Measurements from ENCODE around the gene GPER1.

The GPER1 gene

DNA sequence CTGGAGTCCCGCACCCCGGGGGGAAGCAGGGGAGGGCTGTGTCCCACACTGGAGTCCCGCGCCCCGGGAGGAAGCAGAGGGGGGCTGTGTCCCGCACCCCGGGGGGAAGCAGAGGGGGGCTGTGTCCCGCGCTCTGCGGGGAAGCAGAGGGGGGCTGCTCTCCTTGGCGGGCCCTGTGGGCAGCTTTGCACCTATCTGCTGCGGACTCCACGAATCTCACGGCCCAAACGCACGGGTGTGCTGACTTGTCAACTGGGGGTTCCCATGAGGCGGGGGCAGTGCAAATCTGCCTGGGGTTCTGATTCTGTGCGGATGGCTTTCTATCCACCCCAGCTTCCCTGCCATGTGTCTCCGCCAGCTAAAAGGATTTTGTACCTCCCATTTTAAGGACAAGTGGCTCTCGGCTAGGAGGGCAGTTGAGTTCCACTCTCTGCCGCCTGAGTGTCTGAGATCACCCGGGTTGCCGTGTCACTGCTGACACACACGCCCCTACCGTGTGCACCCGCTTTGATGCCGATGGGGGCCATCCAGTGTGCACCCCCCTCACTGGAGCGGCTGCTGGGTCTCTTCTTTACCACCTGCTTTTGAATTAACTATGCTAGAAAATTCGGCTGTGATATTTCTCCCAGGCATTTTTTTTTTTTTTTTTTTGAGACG lies 20.5 kb downstream of the GPER1 start:
- TF ChIP-seq, protein P1, sequence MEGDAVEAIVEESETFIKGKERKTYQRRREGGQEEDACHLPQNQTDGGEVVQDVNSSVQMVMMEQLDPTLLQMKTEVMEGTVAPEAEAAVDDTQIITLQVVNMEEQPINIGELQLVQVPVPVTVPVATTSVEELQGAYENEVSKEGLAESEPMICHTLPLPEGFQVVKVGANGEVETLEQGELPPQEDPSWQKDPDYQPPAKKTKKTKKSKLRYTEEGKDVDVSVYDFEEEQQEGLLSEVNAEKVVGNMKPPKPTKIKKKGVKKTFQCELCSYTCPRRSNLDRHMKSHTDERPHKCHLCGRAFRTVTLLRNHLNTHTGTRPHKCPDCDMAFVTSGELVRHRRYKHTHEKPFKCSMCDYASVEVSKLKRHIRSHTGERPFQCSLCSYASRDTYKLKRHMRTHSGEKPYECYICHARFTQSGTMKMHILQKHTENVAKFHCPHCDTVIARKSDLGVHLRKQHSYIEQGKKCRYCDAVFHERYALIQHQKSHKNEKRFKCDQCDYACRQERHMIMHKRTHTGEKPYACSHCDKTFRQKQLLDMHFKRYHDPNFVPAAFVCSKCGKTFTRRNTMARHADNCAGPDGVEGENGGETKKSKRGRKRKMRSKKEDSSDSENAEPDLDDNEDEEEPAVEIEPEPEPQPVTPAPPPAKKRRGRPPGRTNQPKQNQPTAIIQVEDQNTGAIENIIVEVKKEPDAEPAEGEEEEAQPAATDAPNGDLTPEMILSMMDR (IDR thresholded peaks at IDR 0.05; ENCODE audit: low read length), result no peak
- no peaks in the 10 kb centered on the region for H3K9me3 ChIP-seq (ENCODE audit: low read length)
- H3K27me3 ChIP-seq (ENCODE audit: insufficient read depth, low read length), result no peaks in the 10 kb centered on the region
- H3K4me3 ChIP-seq (ENCODE audit: low read depth, low read length, poor library complexity, severe bottlenecking), result no peak overlapping the region
- H3F3A ChIP-seq (ENCODE audit: insufficient read depth, low read length), result no peaks in the 10 kb centered on the region
- H4K20me1 ChIP-seq (ENCODE audit: insufficient read depth, low read length), result no peaks in the 10 kb centered on the region
- no peaks in the 10 kb centered on the region for H3K4me1 ChIP-seq (ENCODE audit: insufficient read depth, low read length, severe bottlenecking)
- no peak overlapping the region for H3K4me2 ChIP-seq (ENCODE audit: low read length)
- no peaks in the 10 kb centered on the region for H3K79me2 ChIP-seq (ENCODE audit: insufficient read depth, low read length)
- no peak overlapping the region for H2AFZ ChIP-seq (ENCODE audit: low read length)
- no peaks in the 10 kb centered on the region; the same call in 1 of the 2 replicates for H3K36me3 ChIP-seq (ENCODE audit: insufficient read depth, low read length)
- no peak overlapping the region for H3K9ac ChIP-seq (ENCODE audit: low read length)
- H3K9me2 ChIP-seq (ENCODE audit: low read depth, low read length), result no peaks in the 10 kb centered on the region
- H3K27ac ChIP-seq (ENCODE audit: low read depth, low read length, poor library complexity, severe bottlenecking), result no peak overlapping the region

GRCh38 chr7:1109581-1110310 lies 21.8 kb downstream of the GPER1 start:
- Histone ChIP-seq H3K9ac (ENCODE audit: low read length) (no peak overlapping the region), H3K27me3 (ENCODE audit: insufficient read depth, low read length) (no peaks in the 10 kb centered on the region), H3K27ac (ENCODE audit: low read depth, low read length, poor library complexity, severe bottlenecking) (no peak overlapping the region), H3K4me2 (ENCODE audit: low read length) (no peak overlapping the region), H2AFZ (ENCODE audit: low read length) (no peak overlapping the region), H3K4me3 (ENCODE audit: low read depth, low read length, poor library complexity, severe bottlenecking) (no peak overlapping the region), H3K4me1 (ENCODE audit: insufficient read depth, low read length, severe bottlenecking) (no peaks in the 10 kb centered on the region), H3F3A (ENCODE audit: insufficient read depth, low read length) (no peaks in the 10 kb centered on the region), H3K9me2 (ENCODE audit: low read depth, low read length) (no peaks in the 10 kb centered on the region), H3K36me3 (ENCODE audit: insufficient read depth, low read length) (no peaks in the 10 kb centered on the region; the same call in 1 of the 2 replicates), H3K9me3 (ENCODE audit: low read length) (no peaks in the 10 kb centered on the region), H4K20me1 (ENCODE audit: insufficient read depth, low read length) (no peaks in the 10 kb centered on the region), H3K79me2 (ENCODE audit: insufficient read depth, low read length) (no peaks in the 10 kb centered on the region)
- TF ChIP-seq, protein P1 (IDR thresholded peaks at IDR 0.05; ENCODE audit: low read length), result no peak
- TF ChIP-seq EZH2 (IDR thresholded peaks at IDR 0.05; ENCODE audit: borderline replicate concordance, low read length), result no peak

DNA sequence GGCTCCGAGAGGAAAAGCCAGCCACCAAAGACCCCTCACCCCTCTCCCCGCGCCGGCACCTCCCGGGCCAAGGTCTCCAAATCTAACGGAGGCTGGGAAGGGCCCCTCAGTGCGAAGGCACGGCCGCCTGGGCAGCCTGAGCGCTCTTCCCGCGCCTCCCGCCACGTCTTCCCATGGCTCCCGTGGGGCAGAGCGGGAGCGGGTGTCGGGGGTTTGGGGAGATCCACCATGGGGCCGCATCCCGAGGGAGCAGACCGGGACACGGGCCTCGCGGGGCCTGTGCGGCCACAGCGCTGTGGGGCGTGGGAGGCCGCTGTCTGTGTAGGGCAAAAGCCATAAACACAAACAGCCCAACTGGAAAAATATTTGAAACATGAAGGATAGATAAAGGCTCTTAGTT lies 22.4 kb downstream of the GPER1 start:
- Histone ChIP-seq H3K27ac (ENCODE audit: low read depth, low read length, poor library complexity, severe bottlenecking) (no peak overlapping the region), H3K4me1 (ENCODE audit: insufficient read depth, low read length, severe bottlenecking) (no peaks in the 10 kb centered on the region), H3K79me2 (ENCODE audit: insufficient read depth, low read length) (no peaks in the 10 kb centered on the region), H3K4me2 (ENCODE audit: low read length) (no peak overlapping the region), H3K27me3 (ENCODE audit: insufficient read depth, low read length) (no peaks in the 10 kb centered on the region), H3K9ac (ENCODE audit: low read length) (no peak overlapping the region), H2AFZ (ENCODE audit: low read length) (no peak overlapping the region), H3K9me3 (ENCODE audit: low read length) (no peaks in the 10 kb centered on the region), H3K4me3 (ENCODE audit: low read depth, low read length, poor library complexity, severe bottlenecking) (no peak overlapping the region), H3K36me3 (ENCODE audit: insufficient read depth, low read length) (no peaks in the 10 kb centered on the region), H4K20me1 (ENCODE audit: insufficient read depth, low read length) (no peaks in the 10 kb centered on the region), H3F3A (ENCODE audit: insufficient read depth, low read length) (no peaks in the 10 kb centered on the region), H3K9me2 (ENCODE audit: low read depth, low read length) (no peaks in the 10 kb centered on the region)
- no peak for TF ChIP-seq EZH2 (IDR thresholded peaks at IDR 0.05; ENCODE audit: borderline replicate concordance, low read length)
- TF ChIP-seq, protein P1 (IDR thresholded peaks at IDR 0.05; ENCODE audit: low read length), result no peak
